ENCODE data around the gene SH3D19. TPM values are rescaled to one million over a fixed set of nuclear protein-coding genes. Genes with fewer than 3 reads are reported as not detected.

SH3D19 gene
- total and polyA plus RNA-seq, 5 donors: 46.7 to 123 (median 87.5) TPM

DNA sequence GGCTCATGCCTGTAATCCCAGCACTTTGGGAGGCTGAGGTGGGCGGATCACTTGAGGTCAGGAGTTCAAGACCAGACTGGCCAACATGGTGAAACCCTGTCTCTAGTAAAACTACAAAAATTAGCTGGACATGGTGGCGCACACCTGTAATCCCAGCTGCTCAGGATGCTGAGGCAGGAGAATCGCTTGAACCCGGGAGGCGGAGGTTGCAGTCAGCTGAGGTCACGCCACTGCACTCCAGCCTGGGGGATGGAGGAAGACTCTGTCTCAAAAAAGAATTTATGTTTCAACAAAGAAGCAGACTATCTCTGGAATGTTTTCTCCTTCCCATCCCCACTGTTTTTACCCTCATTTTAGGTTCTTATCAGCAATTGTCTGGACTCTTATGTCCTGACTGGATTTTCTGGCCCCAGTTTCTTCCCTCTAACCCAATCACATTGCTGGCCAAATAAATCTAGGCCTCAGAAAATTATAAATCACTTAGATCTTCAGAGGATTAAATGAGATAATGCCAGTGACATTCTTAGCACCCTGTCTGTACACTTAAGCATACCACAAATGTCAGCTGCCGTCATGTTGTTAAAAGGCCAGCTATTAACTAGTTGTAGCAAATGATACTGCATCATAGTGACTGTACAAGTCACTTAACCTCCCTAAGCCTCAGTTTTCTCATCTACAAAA, 93.3 kb downstream of the SH3D19 start:
- WGBS: 80% methylated on average over 7 of the region's 7 CpGs
- intact Hi-C loops (cut with DNase I): no loop called here
- ATAC-seq: peak in 1 of 2 donors; percentile 33

DNA sequence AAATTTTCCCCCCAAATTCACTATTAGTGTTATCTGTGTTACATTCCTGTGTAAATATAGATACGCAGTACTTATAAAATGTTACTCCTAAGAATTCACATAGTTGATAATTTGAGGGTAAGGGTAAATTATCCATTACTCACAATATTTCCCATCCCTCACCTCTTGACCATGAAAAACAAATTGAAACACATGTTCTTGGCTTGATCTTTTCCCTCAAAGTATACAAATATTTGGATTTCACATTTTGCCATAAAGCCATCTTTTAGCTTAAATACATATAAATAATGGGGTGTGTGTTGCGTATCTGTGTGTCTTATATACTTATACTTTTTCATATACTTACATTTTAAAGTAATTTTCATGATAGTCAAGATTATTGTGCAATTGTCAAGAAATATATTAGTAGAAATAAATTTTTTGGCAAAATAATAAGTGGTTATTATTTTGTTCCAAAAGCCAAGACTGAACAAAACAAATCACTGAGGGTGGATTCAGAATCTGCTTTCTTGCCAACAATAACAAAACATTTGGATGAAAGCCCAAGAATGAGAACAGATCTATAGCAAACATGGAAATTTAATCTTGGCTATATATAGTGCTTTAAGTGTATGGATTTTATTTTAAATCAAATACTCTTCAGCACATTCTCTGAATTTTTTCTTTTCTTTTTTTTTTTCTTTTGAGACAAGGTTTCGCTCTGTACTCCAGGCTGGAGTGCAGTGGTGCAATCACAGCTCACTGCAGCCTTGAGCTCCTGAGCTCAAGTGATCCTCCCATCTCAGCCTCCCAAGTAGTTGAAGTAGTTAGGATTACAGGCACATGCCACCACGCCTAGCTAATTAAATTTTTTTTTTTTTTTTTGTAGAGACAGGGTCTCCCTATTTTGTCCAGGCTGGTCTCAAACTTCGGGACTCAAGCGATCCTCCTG, 97.0 kb downstream of the SH3D19 start:
- DNase-seq (peak in 1 of 3 donors; percentile 47), ATAC-seq (peak in 1 of 2 donors; percentile 34)
- no peaks in the 10 kb centered on the region for H3K4me1 ChIP-seq (ENCODE audit: control insufficient read depth, insufficient read depth, low read length)
- H3K27ac ChIP-seq (ENCODE audit: low read length): no peak overlapping the region
- 70% methylated on average over 6 of the region's 6 CpGs for WGBS
- intact Hi-C loops (cut with DNase I): loop anchor here in 2 of 4 donors (10.0 kb wide), 2 partner anchors 54 to 64 kb away; no protein-coding TSS in a partner anchor
- H3K9me3 ChIP-seq (ENCODE audit: control insufficient read depth, low read length): no peaks in the 10 kb centered on the region
- no peaks in the 10 kb centered on the region for H3K27me3 ChIP-seq (ENCODE audit: control insufficient read depth, insufficient read depth)
- H3K4me3 ChIP-seq (ENCODE audit: low read length): peak overlapping the region; percentile 78

More for the DNA sequence above, 93.3 kb downstream of the SH3D19 start:
- Histone ChIP-seq H3K27me3 (ENCODE audit: control insufficient read depth, insufficient read depth) (no peaks in the 10 kb centered on the region), H3K4me1 (ENCODE audit: control insufficient read depth, insufficient read depth, low read length) (no peaks in the 10 kb centered on the region), H3K27ac (ENCODE audit: low read length) (no peak overlapping the region), H3K9me3 (ENCODE audit: control insufficient read depth, low read length) (no peaks in the 10 kb centered on the region), H3K4me3 (ENCODE audit: low read length) (no peak overlapping the region)
- DNase-seq: no peak

DNA sequence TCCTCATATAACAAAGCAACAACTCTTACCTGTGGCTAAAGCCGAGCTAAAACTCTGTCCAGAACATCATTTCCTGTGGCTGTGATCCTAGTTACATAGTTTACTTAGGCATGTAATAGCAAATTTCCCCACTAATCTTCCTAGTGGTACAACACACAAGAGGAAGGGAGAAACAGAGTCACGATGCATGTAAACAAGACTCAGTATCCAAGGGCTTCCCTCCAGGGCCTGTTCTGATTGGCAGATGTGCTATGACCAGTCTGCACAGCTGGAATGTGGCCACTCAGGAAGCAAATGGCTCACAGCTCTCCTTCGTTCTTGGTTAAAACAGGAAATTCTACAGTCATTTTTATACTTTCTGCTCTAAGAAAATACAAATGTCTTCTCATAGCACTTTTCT, 97.7 kb downstream of the SH3D19 start:
- intact Hi-C loops (cut with DNase I): loop anchor here in 2 of 4 donors (10.0 kb wide), 2 partner anchors 53 to 63 kb away; no protein-coding TSS in a partner anchor
- 19% methylated on average over 3 of the region's 3 CpGs for WGBS
- peak overlapping the region; percentile 78 for H3K4me3 ChIP-seq (ENCODE audit: low read length)
- ATAC-seq: peak; percentile 88 to 92
- peak overlapping the region; percentile 85 for H3K27ac ChIP-seq (ENCODE audit: low read length)
- no peaks in the 10 kb centered on the region for H3K9me3 ChIP-seq (ENCODE audit: control insufficient read depth, low read length)
- H3K27me3 ChIP-seq (ENCODE audit: control insufficient read depth, insufficient read depth): no peaks in the 10 kb centered on the region
- DNase-seq: peak; percentile 67 to 88 (median 77)
- peaks cover 2% of the 10 kb centered on the region for H3K4me1 ChIP-seq (ENCODE audit: control insufficient read depth, insufficient read depth, low read length)

DNA sequence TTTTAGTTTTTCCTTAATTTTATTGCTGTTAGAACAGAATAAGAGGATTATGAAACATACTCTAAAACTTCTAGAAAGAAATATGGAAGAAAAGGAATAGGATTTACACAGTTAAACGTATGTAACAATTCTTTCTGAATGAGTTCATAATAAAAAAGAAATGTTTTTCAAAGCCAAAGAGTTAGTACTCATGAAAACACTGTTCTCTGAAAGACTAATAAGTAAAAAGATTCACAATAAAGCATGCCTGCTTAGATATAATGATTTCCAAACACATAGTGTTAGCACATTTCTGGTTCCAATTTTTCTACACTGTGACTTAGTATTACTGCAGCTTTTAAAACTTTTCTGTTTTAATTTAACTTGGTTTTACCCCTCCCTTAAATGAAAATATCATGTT, 98.2 kb downstream of the SH3D19 start:
- Histone ChIP-seq H3K4me1 (ENCODE audit: control insufficient read depth, insufficient read depth, low read length) (peaks cover 4% of the 10 kb centered on the region), H3K4me3 (ENCODE audit: low read length) (peak overlapping the region; percentile 78), H3K27ac (ENCODE audit: low read length) (no peak overlapping the region), H3K9me3 (ENCODE audit: control insufficient read depth, low read length) (no peaks in the 10 kb centered on the region), H3K27me3 (ENCODE audit: control insufficient read depth, insufficient read depth) (no peaks in the 10 kb centered on the region)
- intact Hi-C loops (cut with DNase I): loop anchor here in 2 of 4 donors (10.0 kb wide), 2 partner anchors 52 to 62 kb away; no protein-coding TSS in a partner anchor
- DNase-seq (no peak), ATAC-seq (no peak)
- WGBS: 52% methylated on average over 1 of the region's 1 CpG

DNA sequence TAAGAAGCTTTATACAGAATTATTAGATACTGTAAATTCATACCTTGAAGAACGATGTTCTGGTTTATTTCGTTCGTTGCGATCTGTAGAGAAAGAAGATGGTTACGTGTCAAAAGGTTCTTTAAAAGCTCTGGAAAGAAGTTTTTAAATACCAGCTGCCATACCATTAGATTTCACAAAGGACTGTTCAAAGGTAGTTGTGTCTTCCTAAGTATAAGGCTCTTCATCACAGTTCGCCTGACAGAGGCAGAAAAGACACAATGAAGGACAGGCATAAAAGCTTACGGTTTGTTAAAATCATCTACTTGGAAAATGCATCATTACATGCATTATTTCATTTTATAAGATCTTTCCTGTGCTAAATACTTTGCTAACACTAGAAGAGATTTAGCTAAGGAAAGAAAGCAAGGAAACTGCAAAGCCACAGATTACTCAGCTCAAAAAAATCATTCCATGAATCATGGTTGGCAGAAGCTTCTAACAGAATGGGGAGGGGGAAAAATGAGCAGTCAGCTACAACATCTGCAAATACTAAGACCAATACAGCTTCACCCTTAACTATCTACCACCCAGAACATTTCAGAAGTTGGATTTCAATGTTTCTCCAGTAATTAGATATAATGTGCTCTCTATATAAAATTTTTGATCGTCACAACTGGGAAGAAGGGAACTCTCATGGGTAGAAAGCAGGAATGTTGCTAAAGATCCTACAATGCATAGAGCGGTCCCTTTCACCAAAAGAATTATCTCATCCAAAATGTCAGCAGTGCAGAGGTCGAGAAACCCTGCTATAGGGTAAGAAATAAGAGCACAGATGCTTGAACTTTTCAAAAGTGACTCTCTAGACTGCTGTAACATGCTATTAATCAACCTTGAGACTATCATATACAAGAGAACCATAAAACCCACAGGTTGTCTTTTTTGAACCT, 99.1 kb downstream of the SH3D19 start:
- ATAC-seq (peak; percentile 74 to 81), DNase-seq (no peak)
- intact Hi-C loops (cut with DNase I): loop anchor here in 2 of 4 donors (10.0 kb wide), 2 partner anchors 51 to 61 kb away; no protein-coding TSS in a partner anchor

DNA sequence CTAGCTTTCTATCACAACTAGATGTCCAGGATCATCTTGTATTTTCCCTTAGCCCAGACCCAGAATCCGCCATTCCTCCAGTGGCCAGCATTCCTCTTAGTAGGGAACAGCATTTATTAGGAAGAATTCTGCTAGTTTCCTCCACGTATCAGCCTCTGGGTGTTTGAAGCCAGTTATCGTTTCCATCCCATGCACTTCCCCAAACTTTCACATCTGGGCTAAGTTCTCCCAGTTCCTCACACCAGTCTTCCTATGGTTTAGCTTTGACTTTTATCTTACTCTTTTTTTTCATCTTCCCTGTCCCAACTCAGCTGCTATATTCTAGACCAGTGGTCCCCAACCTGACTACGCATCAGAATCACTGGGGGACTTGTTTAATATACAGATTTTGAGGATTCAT, 101.9 kb downstream of the SH3D19 start:
- Histone ChIP-seq H3K4me3 (ENCODE audit: low read length) (no peak overlapping the region), H3K27ac (ENCODE audit: low read length) (no peak overlapping the region), H3K9me3 (ENCODE audit: control insufficient read depth, low read length) (no peaks in the 10 kb centered on the region), H3K4me1 (ENCODE audit: control insufficient read depth, insufficient read depth, low read length) (peaks cover 4% of the 10 kb centered on the region), H3K27me3 (ENCODE audit: control insufficient read depth, insufficient read depth) (no peaks in the 10 kb centered on the region)
- intact Hi-C loops (cut with DNase I): loop anchor here in 2 of 4 donors (10.0 kb wide), 2 partner anchors 49 to 59 kb away; no protein-coding TSS in a partner anchor
- ATAC-seq (no peak), DNase-seq (no peak)
- WGBS: 66% methylated on average over 4 of the region's 4 CpGs

More for the DNA sequence above, 99.1 kb downstream of the SH3D19 start:
- peak overlapping the region; percentile 87 for H3K4me3 ChIP-seq (ENCODE audit: low read length)
- no peaks in the 10 kb centered on the region for H3K27me3 ChIP-seq (ENCODE audit: control insufficient read depth, insufficient read depth)
- 37% methylated on average over 10 of the region's 10 CpGs for WGBS
- H3K9me3 ChIP-seq (ENCODE audit: control insufficient read depth, low read length): no peaks in the 10 kb centered on the region
- no peak overlapping the region for H3K27ac ChIP-seq (ENCODE audit: low read length)
- peaks cover 4% of the 10 kb centered on the region for H3K4me1 ChIP-seq (ENCODE audit: control insufficient read depth, insufficient read depth, low read length)

DNA sequence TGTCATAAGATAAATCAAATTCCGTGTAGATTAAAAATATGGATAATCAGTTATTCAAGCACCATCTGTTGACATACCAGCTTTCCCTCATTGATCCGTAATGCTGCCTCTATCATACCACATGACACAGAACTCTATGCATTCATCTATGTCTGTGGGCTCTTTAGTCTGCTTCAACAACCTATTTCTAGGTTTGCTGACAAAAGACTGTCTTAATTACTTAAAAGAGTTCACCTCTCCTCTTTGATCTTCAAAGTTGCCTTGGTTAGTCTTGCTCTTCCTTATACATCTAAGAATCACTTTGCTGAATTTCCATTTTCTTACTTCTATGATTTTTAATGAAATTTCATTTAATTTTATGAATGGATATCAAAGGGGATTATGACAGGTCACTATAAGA, 105.5 kb downstream of the SH3D19 start:
- H3K27ac ChIP-seq (ENCODE audit: low read length): no peak overlapping the region
- WGBS: 90% methylated on average over 2 of the region's 2 CpGs
- H3K4me3 ChIP-seq (ENCODE audit: low read length): no peak overlapping the region
- no peak for DNase-seq
- ATAC-seq: no peak
- H3K4me1 ChIP-seq (ENCODE audit: control insufficient read depth, insufficient read depth, low read length): peaks cover 5% of the 10 kb centered on the region
- no peaks in the 10 kb centered on the region for H3K9me3 ChIP-seq (ENCODE audit: control insufficient read depth, low read length)
- intact Hi-C loops (cut with DNase I): loop anchor here in 2 of 4 donors (10.0 kb wide), 2 partner anchors 45 to 55 kb away; no protein-coding TSS in a partner anchor
- H3K27me3 ChIP-seq (ENCODE audit: control insufficient read depth, insufficient read depth): no peaks in the 10 kb centered on the region

DNA sequence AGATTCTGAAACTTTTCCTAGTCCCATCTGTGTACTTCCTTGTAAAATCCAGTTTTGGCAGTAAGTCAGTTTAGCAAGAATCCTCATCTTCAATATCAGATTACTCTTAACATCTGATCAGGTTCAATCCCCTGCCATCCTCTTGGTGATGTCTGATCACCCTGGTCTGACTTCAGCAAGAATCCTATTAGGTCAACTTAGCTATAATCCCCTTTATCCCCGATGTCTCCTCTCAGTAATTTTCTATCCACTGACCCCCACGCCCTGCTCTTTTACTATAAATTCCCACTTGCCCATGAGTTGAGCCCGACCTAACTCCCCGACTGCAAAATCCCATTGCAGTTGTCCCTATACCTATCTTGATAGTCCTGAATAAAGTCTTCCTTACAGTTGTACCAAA, 106.3 kb downstream of the SH3D19 start:
- WGBS: 97% methylated on average over 4 of the region's 4 CpGs
- peaks cover 5% of the 10 kb centered on the region for H3K4me1 ChIP-seq (ENCODE audit: control insufficient read depth, insufficient read depth, low read length)
- no peak overlapping the region for H3K27ac ChIP-seq (ENCODE audit: low read length)
- DNase-seq (no peak), ATAC-seq (no peak)
- no peaks in the 10 kb centered on the region for H3K27me3 ChIP-seq (ENCODE audit: control insufficient read depth, insufficient read depth)
- intact Hi-C loops (cut with DNase I): no loop called here
- no peak overlapping the region for H3K4me3 ChIP-seq (ENCODE audit: low read length)
- H3K9me3 ChIP-seq (ENCODE audit: control insufficient read depth, low read length): no peaks in the 10 kb centered on the region

DNA sequence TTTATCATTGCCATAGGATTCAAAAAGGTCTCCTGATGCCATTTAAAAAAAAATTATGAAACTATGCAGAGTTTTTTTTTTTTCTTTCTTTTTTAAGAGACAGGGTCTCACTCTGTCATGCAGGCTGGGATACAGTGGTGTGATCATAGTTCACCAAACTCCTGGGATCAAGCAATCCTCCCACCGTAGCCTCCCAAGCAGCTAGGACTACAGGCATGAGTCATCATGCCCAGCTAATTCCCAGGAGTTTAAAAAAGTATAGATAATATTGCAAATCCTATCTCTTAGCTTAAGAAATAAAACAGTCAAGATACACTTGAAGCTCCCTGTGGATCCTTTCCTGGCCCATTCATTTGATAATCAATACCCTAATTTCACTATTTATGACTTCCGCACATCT, 107.1 kb downstream of the SH3D19 start:
- WGBS: 70% methylated on average over 2 of the region's 2 CpGs
- peaks cover 5% of the 10 kb centered on the region for H3K4me1 ChIP-seq (ENCODE audit: control insufficient read depth, insufficient read depth, low read length)
- no peaks in the 10 kb centered on the region for H3K27me3 ChIP-seq (ENCODE audit: control insufficient read depth, insufficient read depth)
- ATAC-seq: no peak
- H3K9me3 ChIP-seq (ENCODE audit: control insufficient read depth, low read length): no peaks in the 10 kb centered on the region
- no peak for DNase-seq
- no peak overlapping the region for H3K27ac ChIP-seq (ENCODE audit: low read length)
- intact Hi-C loops (cut with DNase I): no loop called here
- H3K4me3 ChIP-seq (ENCODE audit: low read length): no peak overlapping the region

DNA sequence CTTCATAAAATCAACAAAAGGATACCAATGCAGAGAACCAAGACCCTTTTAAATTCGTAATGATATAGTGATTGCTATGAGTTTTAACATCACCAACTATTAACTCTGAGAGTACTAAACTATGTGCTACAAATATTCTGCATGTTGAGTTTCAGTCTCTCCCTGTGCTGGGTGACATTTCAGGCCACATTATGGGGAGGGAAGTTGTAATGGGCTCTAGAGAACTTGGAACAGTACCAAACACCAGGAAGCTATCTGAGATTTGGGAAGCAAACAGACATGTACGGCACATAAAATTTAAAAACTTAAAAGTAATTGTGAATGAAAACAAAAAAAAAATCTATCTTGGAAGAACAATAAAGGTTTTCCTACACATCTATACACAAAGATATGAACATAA, 108.1 kb downstream of the SH3D19 start:
- intact Hi-C loops (cut with DNase I): no loop called here
- DNase-seq: no peak
- Histone ChIP-seq H3K4me1 (ENCODE audit: control insufficient read depth, insufficient read depth, low read length) (peaks cover 2% of the 10 kb centered on the region), H3K27me3 (ENCODE audit: control insufficient read depth, insufficient read depth) (no peaks in the 10 kb centered on the region), H3K9me3 (ENCODE audit: control insufficient read depth, low read length) (no peaks in the 10 kb centered on the region), H3K27ac (ENCODE audit: low read length) (no peak overlapping the region), H3K4me3 (ENCODE audit: low read length) (no peak overlapping the region)
- 33% methylated on average over 2 of the region's 2 CpGs for WGBS
- ATAC-seq: no peak
